ENCODE measurements around the gene EMID1.

GRCh38 chr22:29306835-29307595 lies 101.3 kb downstream of the EMID1 start:
- TF ChIP-seq CTCF (optimal IDR thresholded peaks at IDR 0.05 in 1 of 3, IDR thresholded peaks at IDR 0.05 in 1 of 3, conservative IDR thresholded peaks at IDR 0.05 in 1 of 3; ENCODE audit: extremely low read depth in 1 of 3, insufficient read depth in 2 of 3, low read length in 3 of 3) (no peak), EZH2 (IDR thresholded peaks at IDR 0.05; ENCODE audit: low read length) (no peak)

Data from keratinocyte (primary cell).